ENCODE results near the gene KCNK1.

The KCNK1 gene

DNA sequence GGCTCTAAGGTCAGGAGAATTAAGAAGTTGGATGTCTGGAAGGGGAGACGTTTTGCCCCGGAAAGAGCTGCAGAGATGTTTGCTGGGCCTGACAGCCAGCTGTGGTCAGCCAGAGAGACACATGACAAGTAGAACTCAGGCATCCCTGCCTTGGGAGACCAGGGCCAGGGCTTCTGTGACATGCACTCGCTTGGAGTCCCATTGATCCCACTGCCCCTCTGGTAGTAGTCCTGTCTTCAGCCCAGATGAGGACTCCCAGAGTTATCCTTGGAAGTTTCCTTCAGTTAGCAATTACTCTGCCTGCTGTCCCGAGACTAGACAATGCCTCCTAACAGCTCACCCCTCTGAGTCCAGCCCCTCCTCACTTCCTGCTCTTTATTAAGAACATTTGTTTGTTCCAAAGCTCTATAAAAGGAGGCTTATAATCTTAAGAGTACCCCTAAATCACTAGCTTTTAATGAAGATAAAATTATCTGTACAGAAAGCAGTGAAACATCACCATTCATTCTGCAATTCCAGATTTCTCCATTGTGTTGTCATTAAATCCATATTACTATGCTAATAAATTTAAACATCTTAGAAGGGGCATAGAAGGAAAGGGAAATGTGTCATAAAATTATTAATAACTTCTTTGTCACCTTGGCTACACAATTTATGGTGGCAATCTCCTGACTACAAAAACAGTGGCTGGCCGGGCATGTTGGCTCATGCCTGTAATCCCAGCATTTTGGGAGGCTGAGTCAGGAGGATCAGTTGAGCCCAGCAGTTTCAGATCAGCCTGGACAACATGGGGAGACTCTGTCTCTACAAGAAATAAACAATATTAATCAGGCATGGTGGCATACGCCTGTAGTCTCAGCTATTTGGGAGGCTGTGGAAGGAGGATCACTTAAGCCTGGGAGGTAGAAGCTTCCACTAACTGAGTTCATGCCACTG is 94.2 kb downstream of the KCNK1 start:
- Histone ChIP-seq H3K9me3 (ENCODE audit: control insufficient read depth, low read length) (no peaks in the 10 kb centered on the region), H3K79me2 (no peaks in the 10 kb centered on the region), H3K4me1 (no peaks in the 10 kb centered on the region), H3K4me2 (ENCODE audit: low read length) (no peak overlapping the region), H3K9ac (no peak overlapping the region), H3K27ac (no peak overlapping the region), H3K36me3 (ENCODE audit: control insufficient read depth, insufficient read depth, low read length) (no peaks in the 10 kb centered on the region), H3K4me3 (ENCODE audit: low read depth, low read length) (no peak overlapping the region), H3K27me3 (ENCODE audit: control insufficient read depth, insufficient read depth, low read length) (no peaks in the 10 kb centered on the region), H2AFZ (no peak overlapping the region)
- TF ChIP-seq, protein P1, sequence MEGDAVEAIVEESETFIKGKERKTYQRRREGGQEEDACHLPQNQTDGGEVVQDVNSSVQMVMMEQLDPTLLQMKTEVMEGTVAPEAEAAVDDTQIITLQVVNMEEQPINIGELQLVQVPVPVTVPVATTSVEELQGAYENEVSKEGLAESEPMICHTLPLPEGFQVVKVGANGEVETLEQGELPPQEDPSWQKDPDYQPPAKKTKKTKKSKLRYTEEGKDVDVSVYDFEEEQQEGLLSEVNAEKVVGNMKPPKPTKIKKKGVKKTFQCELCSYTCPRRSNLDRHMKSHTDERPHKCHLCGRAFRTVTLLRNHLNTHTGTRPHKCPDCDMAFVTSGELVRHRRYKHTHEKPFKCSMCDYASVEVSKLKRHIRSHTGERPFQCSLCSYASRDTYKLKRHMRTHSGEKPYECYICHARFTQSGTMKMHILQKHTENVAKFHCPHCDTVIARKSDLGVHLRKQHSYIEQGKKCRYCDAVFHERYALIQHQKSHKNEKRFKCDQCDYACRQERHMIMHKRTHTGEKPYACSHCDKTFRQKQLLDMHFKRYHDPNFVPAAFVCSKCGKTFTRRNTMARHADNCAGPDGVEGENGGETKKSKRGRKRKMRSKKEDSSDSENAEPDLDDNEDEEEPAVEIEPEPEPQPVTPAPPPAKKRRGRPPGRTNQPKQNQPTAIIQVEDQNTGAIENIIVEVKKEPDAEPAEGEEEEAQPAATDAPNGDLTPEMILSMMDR (IDR thresholded peaks at IDR 0.05) = no peak

DNA sequence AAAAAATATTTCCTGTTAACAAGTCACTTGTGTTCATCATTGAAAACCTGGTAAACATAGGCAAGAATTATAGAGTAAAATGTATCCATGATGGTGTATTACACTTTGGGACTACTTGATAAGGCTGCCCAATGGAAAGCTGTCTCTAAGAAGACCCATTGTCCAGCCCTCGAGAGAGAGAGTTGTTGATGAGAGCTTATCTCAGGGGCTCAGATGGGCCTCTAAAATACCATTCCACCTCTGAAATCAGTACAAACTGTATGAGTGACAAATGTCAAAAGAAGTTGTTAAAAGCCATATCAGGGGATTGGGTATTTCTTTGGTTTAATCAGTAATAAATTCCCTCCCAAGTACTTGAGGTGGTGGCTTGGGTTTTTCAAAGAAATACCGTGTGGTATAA is 96.1 kb downstream of the KCNK1 start:
- Histone ChIP-seq H3K79me2 (no peaks in the 10 kb centered on the region), H3K4me2 (ENCODE audit: low read length) (no peak overlapping the region), H3K4me3 (ENCODE audit: low read depth, low read length) (no peak overlapping the region), H3K36me3 (ENCODE audit: control insufficient read depth, insufficient read depth, low read length) (no peaks in the 10 kb centered on the region), H2AFZ (no peak overlapping the region), H3K27ac (no peak overlapping the region), H3K9me3 (ENCODE audit: control insufficient read depth, low read length) (no peaks in the 10 kb centered on the region), H3K9ac (no peak overlapping the region), H3K27me3 (ENCODE audit: control insufficient read depth, insufficient read depth, low read length) (no peaks in the 10 kb centered on the region), H3K4me1 (no peaks in the 10 kb centered on the region)
- TF ChIP-seq, protein P1 (IDR thresholded peaks at IDR 0.05) = no peak

DNA sequence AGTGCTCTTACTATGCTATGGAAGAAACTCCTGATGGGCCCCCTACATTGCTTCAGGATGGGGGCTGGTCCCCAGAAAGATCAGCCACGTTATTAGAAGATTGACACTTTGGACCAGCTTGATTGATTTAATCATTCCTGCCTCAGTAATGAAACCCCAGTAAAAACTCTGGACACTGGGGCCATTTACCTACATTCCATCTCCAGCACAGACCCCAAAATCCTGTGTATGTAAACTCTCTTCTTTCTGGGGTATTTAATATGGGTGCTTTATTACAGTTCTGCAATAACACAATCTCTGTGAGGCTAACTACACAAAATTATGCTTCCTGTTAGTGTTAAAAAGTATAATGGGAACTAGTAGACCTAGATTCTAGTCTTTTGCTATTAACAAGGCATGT is 96.6 kb downstream of the KCNK1 start:
- Histone ChIP-seq H3K4me3 (ENCODE audit: low read depth, low read length) (no peak overlapping the region), H3K27ac (no peak overlapping the region), H3K4me1 (no peaks in the 10 kb centered on the region), H3K9me3 (ENCODE audit: control insufficient read depth, low read length) (no peaks in the 10 kb centered on the region), H3K9ac (no peak overlapping the region), H3K36me3 (ENCODE audit: control insufficient read depth, insufficient read depth, low read length) (no peaks in the 10 kb centered on the region), H3K27me3 (ENCODE audit: control insufficient read depth, insufficient read depth, low read length) (no peaks in the 10 kb centered on the region), H3K79me2 (no peaks in the 10 kb centered on the region), H3K4me2 (ENCODE audit: low read length) (no peak overlapping the region), H2AFZ (no peak overlapping the region)
- TF ChIP-seq, protein P1 (IDR thresholded peaks at IDR 0.05) = no peak

DNA sequence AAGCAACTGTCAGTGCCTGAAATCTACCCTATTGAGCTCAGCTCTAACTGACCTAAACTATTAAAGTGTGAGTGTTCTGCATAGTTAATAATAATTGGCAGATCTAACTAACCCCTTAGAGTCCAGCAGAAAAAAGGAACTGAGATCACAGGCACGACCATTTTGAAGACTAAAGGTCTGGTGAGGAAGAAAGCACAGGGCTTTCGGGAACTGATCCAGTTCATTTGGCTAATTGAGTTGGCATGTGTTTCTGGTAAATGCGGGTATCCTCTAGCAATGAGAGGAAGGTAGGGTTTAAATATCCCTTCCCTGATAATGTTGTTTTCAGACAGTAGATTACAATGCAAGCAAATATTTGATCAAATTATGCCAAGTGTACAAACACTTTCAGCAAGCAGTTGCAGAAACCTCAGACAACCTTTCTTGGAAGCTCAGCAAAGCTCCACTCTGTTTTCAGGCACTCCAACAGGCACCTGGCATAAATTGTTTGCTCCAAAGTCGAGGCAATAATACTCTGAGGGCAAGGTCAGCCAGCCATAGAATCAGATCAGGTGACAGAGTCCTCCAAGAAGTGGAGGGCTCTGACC is 100.8 kb downstream of the KCNK1 start:
- H3K27ac ChIP-seq = no peak overlapping the region
- TF ChIP-seq, protein P1 (IDR thresholded peaks at IDR 0.05) = no peak

More for the DNA sequence above, 100.8 kb downstream of the KCNK1 start:
- Histone ChIP-seq H3K36me3 (ENCODE audit: control insufficient read depth, insufficient read depth, low read length) (no peaks in the 10 kb centered on the region), H3K79me2 (no peaks in the 10 kb centered on the region), H3K9me3 (ENCODE audit: control insufficient read depth, low read length) (no peaks in the 10 kb centered on the region), H3K27me3 (ENCODE audit: control insufficient read depth, insufficient read depth, low read length) (no peaks in the 10 kb centered on the region), H3K4me1 (no peaks in the 10 kb centered on the region), H3K4me2 (ENCODE audit: low read length) (no peak overlapping the region), H3K9ac (no peak overlapping the region), H2AFZ (no peak overlapping the region), H3K4me3 (ENCODE audit: low read depth, low read length) (no peak overlapping the region)

Data from parathyroid adenoma (tissue), 2 donors.